H1 (cell line): ENCODE measurements around the gene IL1RAP.

Experiments used
- ASH2L ChIP-seq: fragments of 200-600, 300-600 bp; sonication (generic); IDR thresholded peaks from one replicate; pipeline ENCODE4 v1.7.1; 2017; ENCODE audit warnings: low read length
- ATF2 ChIP-seq: IDR thresholded peaks from 2 replicates; pipeline ENCODE4 v1.6.1; 2012; ENCODE audit warnings: low read length, inconsistent platforms
- CHD2 ChIP-seq: IDR thresholded peaks from 2 replicates; pipeline ENCODE4 v1.6.1; 2012; ENCODE audit warnings: low read length, improper control_type of control experiment
- CTCF ChIP-seq, 3 experiments: IDR thresholded peaks; 1 replicate in 2 of 3; 2 replicates in 1 of 3; pipeline versions ENCODE4 v1.5.1 to v1.6.1; 2011; ENCODE audit warnings: low read length in 3 of 3, mild to moderate bottlenecking in 3 of 3, inconsistent platforms in 2 of 3, low read depth in 1 of 3, moderate library complexity in 1 of 3; ENCODE audit not compliant: insufficient read depth in 1 of 3; ENCODE audit errors: control extremely low read depth in 1 of 3
- EP300 ChIP-seq, 2 experiments: IDR thresholded peaks; 1 replicate in 1 of 2; 2 replicates in 1 of 2; pipeline ENCODE4 v1.6.1; 2011 to 2012; ENCODE audit warnings: low read depth in 2 of 2, low read length in 2 of 2, mild to moderate bottlenecking in 2 of 2, borderline replicate concordance in 1 of 2, inconsistent platforms in 1 of 2, moderate library complexity in 1 of 2
- GABPA ChIP-seq: IDR thresholded peaks from 2 replicates; pipeline ENCODE4 v1.6.1; 2011; ENCODE audit warnings: mild to moderate bottlenecking, low read length, moderate library complexity, borderline replicate concordance; ENCODE audit not compliant: insufficient read depth
- GTF2F1 ChIP-seq: IDR thresholded peaks from 2 replicates; pipeline ENCODE4 v1.6.1; 2012; ENCODE audit warnings: low read depth, low read length, improper control_type of control experiment, borderline replicate concordance
- HDAC6 ChIP-seq: IDR thresholded peaks from one replicate; pipeline ENCODE4 v1.7.1; 2012; ENCODE audit warnings: low read depth, mild to moderate bottlenecking, inconsistent platforms, low read length, moderate library complexity
- RAD21 ChIP-seq, 2 experiments: IDR thresholded peaks in 1 of 2; conservative IDR thresholded peaks in 1 of 2; 2 replicates each; pipeline ENCODE4 v1.6.1; 2011; ENCODE audit warnings: low read depth in 2 of 2, low read length in 2 of 2, improper control_type of control experiment in 1 of 2, inconsistent platforms in 1 of 2, mild to moderate bottlenecking in 1 of 2, moderate library complexity in 1 of 2
- RFX5 ChIP-seq: IDR thresholded peaks from 2 replicates; pipeline ENCODE4 v1.6.1; 2011; ENCODE audit warnings: low read depth, low read length, improper control_type of control experiment, borderline replicate concordance
- RNF2 ChIP-seq: fragments of 200-900, 300-1000 bp; sonication (generic); IDR thresholded peaks from 2 replicates; pipeline ENCODE4 v1.7.1; 2016; ENCODE audit warnings: borderline replicate concordance, low read depth, mild to moderate bottlenecking, antibody characterized with exemption, low read length; ENCODE audit not compliant: poor library complexity, severe bottlenecking; ENCODE audit errors: missing control alignments
- SIRT6 ChIP-seq: IDR thresholded peaks from one replicate; pipeline ENCODE4 v1.7.1; 2012; ENCODE audit warnings: low read length, inconsistent platforms
- TEAD4 ChIP-seq: IDR thresholded peaks from 2 replicates; pipeline ENCODE4 v1.6.1; 2012; ENCODE audit warnings: low read depth, low read length, inconsistent platforms, mixed read lengths

GRCh38 chr3:190605385-190605784, 91.5 kb downstream of the IL1RAP start:
- TF ChIP-seq ATF2 (no peak), ASH2L (no peak), RAD21 (IDR thresholded peaks at IDR 0.05 in 1 of 2, conservative IDR thresholded peaks at IDR 0.05 in 1 of 2; ENCODE audit: low read depth in 2 of 2, low read length in 2 of 2) (no peak), EP300 (IDR thresholded peaks at IDR 0.05; ENCODE audit: borderline replicate concordance in 1 of 2, low read depth in 2 of 2, low read length in 2 of 2) (no peak), CHD2 (no peak), GTF2F1 (no peak), CTCF (IDR thresholded peaks at IDR 0.05; ENCODE audit: control extremely low read depth in 1 of 3, insufficient read depth in 1 of 3, low read depth in 1 of 3, low read length in 3 of 3) (no peak), RFX5 (no peak), GABPA (no peak), SIRT6 (no peak), TEAD4 (no peak), RNF2 (no peak), HDAC6 (no peak)
